Activated CD4-positive, alpha-beta T cell treated with anti-CD3 and anti-CD28 coated beads, Interleukin-2, amount 10 ng/mL, durations not matched to agents 7 days and 5 days (primary cell): ENCODE data around the gene KCNJ10. TPM values are rescaled to one million over a fixed set of nuclear protein-coding genes. Genes with fewer than 3 reads are reported as not detected.

Experiments
- CTCF ChIA-PET: fragments of 350-600 bp; sonication (Branson Sonifier 250); formaldehyde crosslinking; loops from one replicate; lab custom pipeline; 2021; ENCODE audit warnings: antibody characterized with exemption; lab: Charles Lee
- POLR2A ChIA-PET: fragments of 350-600 bp; sonication (Branson Sonifier 250); formaldehyde crosslinking; loops from one replicate; lab custom pipeline; 2021; ENCODE audit warnings: antibody characterized with exemption; lab: Charles Lee
- DNase-seq: peaks from one replicate; pipeline ENCODE4 v3.0.0-alpha.2; 2020
- H3K27ac Mint-ChIP-seq: one replicate; pipeline ENCODE4 v1.8.0; 2021; ENCODE audit warnings: mild to moderate bottlenecking, moderate library complexity, mixed read lengths
- H3K27me3 Mint-ChIP-seq: one replicate; pipeline ENCODE4 v1.8.0; 2021; ENCODE audit warnings: mixed read lengths
- H3K36me3 Mint-ChIP-seq: one replicate; pipeline ENCODE4 v1.8.0; 2021; ENCODE audit warnings: low read depth, mixed read lengths
- H3K4me1 Mint-ChIP-seq: one replicate; pipeline ENCODE4 v1.8.0; 2021; ENCODE audit warnings: mixed read lengths
- H3K4me3 Mint-ChIP-seq: one replicate; pipeline ENCODE4 v1.8.0; 2021; ENCODE audit warnings: mild to moderate bottlenecking, moderate library complexity, mixed read lengths
- H3K9me3 Mint-ChIP-seq: one replicate; pipeline ENCODE4 v1.8.0; 2021; ENCODE audit warnings: mixed read lengths
- total RNA-seq, 2 experiments: library from RNA; stranded (reverse); gene quantifications; one replicate each; pipeline ENCODE4 v1.2.3, GENCODE V29; 2021

KCNJ10 gene
- total RNA-seq, 2 experiments from 2014 or later: not detected

GRCh38 chr1:160047111-160047991 is 22.6 kb downstream of the KCNJ10 start:
- Mint-ChIP-seq H3K27me3 (peaks cover 34% of the 10 kb centered on the region), H3K27ac (peak overlapping the region; percentile 60)
- CTCF ChIA-PET: interaction anchor here (0.5 to 3.6 kb wide), 20 partner anchors 9 to 926 kb away, joined by 3 to 33 read pairs (median 4); partner anchors contain the start of gene PIGM

DNA sequence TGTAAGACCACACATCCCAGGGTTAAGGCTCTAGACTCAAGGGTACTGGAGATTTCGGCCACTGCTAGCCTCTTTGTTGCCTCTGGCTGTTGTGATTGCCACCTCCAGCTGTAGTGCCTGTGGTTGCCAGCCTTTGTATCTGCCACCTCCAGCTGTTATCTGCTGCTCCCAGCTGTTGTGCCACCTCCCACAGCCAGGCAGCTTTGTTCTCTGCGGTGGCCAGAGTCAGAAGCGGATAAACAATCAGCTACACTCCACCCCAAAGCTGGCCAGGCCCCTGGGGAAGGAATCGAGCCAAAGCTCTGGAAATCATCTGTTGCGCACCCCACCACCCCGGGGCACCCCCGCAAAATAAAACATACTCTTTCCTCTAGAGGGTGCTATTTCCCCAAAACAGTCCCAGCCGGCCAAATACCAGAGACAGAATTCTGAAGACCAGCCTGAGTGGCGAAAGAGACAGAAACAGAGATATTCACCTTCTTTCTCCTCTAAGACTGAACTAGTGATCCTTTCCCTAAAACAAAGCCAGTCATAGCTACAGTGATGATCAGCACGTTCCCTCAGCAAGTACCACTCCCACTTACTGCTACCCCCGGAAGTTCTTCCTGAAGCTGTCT is 23.4 kb downstream of the KCNJ10 start:
- H3K27ac Mint-ChIP-seq: peak overlapping the region; percentile 60
- POLR2A ChIA-PET: no interaction called here
- DNase-seq: peak; percentile 48

More at GRCh38 chr1:160047111-160047991, 22.6 kb downstream of the KCNJ10 start:
- H3K4me1 Mint-ChIP-seq: peaks cover 13% of the 10 kb centered on the region
- POLR2A ChIA-PET: no interaction called here
- no peaks in the 10 kb centered on the region for H3K9me3 Mint-ChIP-seq
- H3K4me3 Mint-ChIP-seq: peak overlapping the region; percentile 55
- no peak for DNase-seq
- no peaks in the 10 kb centered on the region for H3K36me3 Mint-ChIP-seq

GRCh38 chr1:160045653-160046052 is 24.3 kb downstream of the KCNJ10 start:
- no peaks in the 10 kb centered on the region for H3K36me3 Mint-ChIP-seq
- H3K4me3 Mint-ChIP-seq: no peak overlapping the region
- H3K9me3 Mint-ChIP-seq: no peaks in the 10 kb centered on the region
- H3K4me1 Mint-ChIP-seq: peaks cover 13% of the 10 kb centered on the region
- no peak for DNase-seq
- H3K27me3 Mint-ChIP-seq: peaks cover 25% of the 10 kb centered on the region
- ChIA-PET POLR2A (no interaction called here), CTCF (interaction anchor here (1.0 to 3.6 kb wide), 14 partner anchors 11 to 334 kb away, joined by 3 to 33 read pairs (median 9); partner anchors contain the start of genes KCNJ9 and PIGM)
- no peak overlapping the region for H3K27ac Mint-ChIP-seq

More for the DNA sequence above, 23.4 kb downstream of the KCNJ10 start:
- Mint-ChIP-seq H3K4me3 (peak overlapping the region; percentile 55), H3K36me3 (no peaks in the 10 kb centered on the region), H3K27me3 (peaks cover 28% of the 10 kb centered on the region), H3K4me1 (peaks cover 13% of the 10 kb centered on the region), H3K9me3 (no peaks in the 10 kb centered on the region)
- CTCF ChIA-PET: interaction anchor here (0.5 to 3.6 kb wide), 23 partner anchors 10 to 927 kb away, joined by 3 to 33 read pairs (median 4); partner anchors contain the start of genes KCNJ9 and PIGM

GRCh38 chr1:160043543-160043942 is 26.4 kb downstream of the KCNJ10 start:
- ChIA-PET CTCF (no interaction called here), POLR2A (interaction anchor here (1.0 kb wide), 1 partner anchor 11 kb away, joined by 3 read pairs; the partner anchor contains the start of gene PIGM)
- no peak for DNase-seq
- H3K9me3 Mint-ChIP-seq: no peaks in the 10 kb centered on the region
- H3K27me3 Mint-ChIP-seq: peaks cover 19% of the 10 kb centered on the region
- no peak overlapping the region for H3K4me3 Mint-ChIP-seq
- no peak overlapping the region for H3K27ac Mint-ChIP-seq
- H3K4me1 Mint-ChIP-seq: peaks cover 13% of the 10 kb centered on the region
- no peaks in the 10 kb centered on the region for H3K36me3 Mint-ChIP-seq

- H3K27ac Mint-ChIP-seq: no peak overlapping the region
- no peaks in the 10 kb centered on the region for H3K4me1 Mint-ChIP-seq
- CTCF ChIA-PET: interaction anchor here (1.2 kb wide), 1 partner anchor 31 kb away, joined by 4 read pairs; no protein-coding TSS in a partner anchor
- H3K36me3 Mint-ChIP-seq: no peaks in the 10 kb centered on the region
- no peak for DNase-seq
- no peak overlapping the region for H3K4me3 Mint-ChIP-seq
- POLR2A ChIA-PET: no interaction called here
- peaks cover 14% of the 10 kb centered on the region for H3K27me3 Mint-ChIP-seq
- H3K9me3 Mint-ChIP-seq: no peaks in the 10 kb centered on the region
Measured at GRCh38 chr1:160040476-160040875, 29.5 kb downstream of the KCNJ10 start.

DNA sequence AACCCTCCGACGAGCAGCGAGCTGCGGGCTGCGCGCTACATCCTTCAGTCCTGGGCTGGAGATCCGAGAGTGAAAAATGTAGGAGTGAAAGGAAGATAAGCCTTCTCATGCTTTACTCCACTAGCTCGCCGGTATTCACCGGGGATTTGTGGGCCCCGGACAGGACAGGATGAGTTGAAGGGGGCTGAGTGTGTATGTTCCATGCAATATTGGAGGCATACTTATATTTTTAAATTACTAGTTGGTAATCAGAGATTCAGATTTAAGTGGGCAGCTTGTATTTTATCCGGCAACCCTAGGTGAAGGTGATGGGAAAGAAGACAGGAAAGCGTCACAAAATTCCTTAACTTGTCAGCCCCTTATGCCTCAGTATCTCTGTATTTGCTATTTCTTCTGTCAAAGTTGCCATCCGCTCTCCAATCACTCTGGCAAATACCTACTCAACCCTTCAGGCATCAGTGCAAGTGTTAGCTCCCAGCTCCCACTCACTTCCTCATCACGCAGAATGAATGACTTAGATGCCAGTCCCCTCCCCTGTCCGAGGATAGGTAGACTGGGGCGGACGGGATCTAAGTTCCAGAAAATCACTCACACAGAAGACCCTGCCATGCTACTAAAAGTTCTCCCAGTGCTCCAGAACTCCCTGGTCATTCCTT is 37.7 kb downstream of the KCNJ10 start:
- POLR2A ChIA-PET: interaction anchor here (0.8 kb wide), 1 partner anchor 12 kb away, joined by 3 read pairs; no protein-coding TSS in a partner anchor

GRCh38 chr1:160031365-160032164 is 38.4 kb downstream of the KCNJ10 start, which contains the start of gene PIGM:
TSS of gene PIGM (minus strand) at chr1:160031990. CDS start at chr1:160031739, 251 bp downstream.
- ChIA-PET POLR2A (interaction anchor here (0.8 kb wide), 1 partner anchor 13 kb away, joined by 3 read pairs; no protein-coding TSS in a partner anchor), CTCF (interaction anchor here (1.0 to 3.6 kb wide), 8 partner anchors 10 to 104 kb away, joined by 3 to 20 read pairs (median 3); no protein-coding TSS in a partner anchor)
- Mint-ChIP-seq H3K4me1 (peaks cover 28% of the 10 kb centered on the region), H3K27ac (peak within 1 kb of the TSS; percentile 91), H3K4me3 (peak within 1 kb of the TSS; percentile 96), H3K36me3 (peaks cover 4% of the 10 kb centered on the region), H3K9me3 (no peaks in the 10 kb centered on the region), H3K27me3 (peaks cover 3% of the 10 kb centered on the region)
- DNase-seq: peak; percentile 97

More for the DNA sequence above, 37.7 kb downstream of the KCNJ10 start:
- H3K9me3 Mint-ChIP-seq: no peaks in the 10 kb centered on the region
- peak overlapping the region; percentile 96 for H3K4me3 Mint-ChIP-seq
- peaks cover 3% of the 10 kb centered on the region for H3K27me3 Mint-ChIP-seq
- no peak for DNase-seq
- CTCF ChIA-PET: interaction anchor here (1.1 to 3.6 kb wide), 6 partner anchors 14 to 105 kb away, joined by 3 to 20 read pairs (median 4); no protein-coding TSS in a partner anchor
- H3K4me1 Mint-ChIP-seq: peaks cover 26% of the 10 kb centered on the region
- H3K36me3 Mint-ChIP-seq: peaks cover under 1% of the 10 kb centered on the region
- H3K27ac Mint-ChIP-seq: peak overlapping the region; percentile 91

- peaks cover 28% of the 10 kb centered on the region for H3K4me1 Mint-ChIP-seq
- DNase-seq: no peak
- peaks cover 4% of the 10 kb centered on the region for H3K36me3 Mint-ChIP-seq
- CTCF ChIA-PET: interaction anchor here (1.0 to 3.6 kb wide), 8 partner anchors 10 to 47 kb away, joined by 3 to 20 read pairs (median 3); no protein-coding TSS in a partner anchor
- H3K4me3 Mint-ChIP-seq: peak overlapping the region; percentile 96
- POLR2A ChIA-PET: no interaction called here
- no peaks in the 10 kb centered on the region for H3K9me3 Mint-ChIP-seq
- H3K27ac Mint-ChIP-seq: peak overlapping the region; percentile 91
- peaks cover 3% of the 10 kb centered on the region for H3K27me3 Mint-ChIP-seq
Measured at GRCh38 chr1:160030657-160031364, 39.1 kb downstream of the KCNJ10 start.

DNA sequence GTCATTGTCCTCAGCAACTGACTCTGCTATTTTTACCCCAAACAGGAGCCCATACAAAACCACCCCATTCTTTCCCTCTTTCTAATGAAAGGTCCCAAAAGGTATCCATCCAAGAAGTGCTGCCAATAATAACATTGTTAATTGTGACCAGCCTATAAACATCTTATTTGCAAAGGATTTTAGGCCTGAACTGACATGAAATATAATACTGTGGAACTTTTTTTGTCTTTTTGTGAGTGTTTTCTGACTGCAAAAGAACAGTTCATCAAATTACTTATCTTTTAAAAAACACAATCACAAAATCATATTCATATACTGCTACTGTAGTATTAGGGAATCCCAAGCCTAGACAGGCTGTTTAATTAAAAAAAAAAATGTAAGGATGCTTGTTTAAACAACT is 41.5 kb downstream of the KCNJ10 start:
- CTCF ChIA-PET: no interaction called here
- no peaks in the 10 kb centered on the region for H3K9me3 Mint-ChIP-seq
- POLR2A ChIA-PET: no interaction called here
- H3K27me3 Mint-ChIP-seq: no peaks in the 10 kb centered on the region
- H3K36me3 Mint-ChIP-seq: peaks cover 4% of the 10 kb centered on the region
- no peak overlapping the region for H3K4me3 Mint-ChIP-seq
- no peak overlapping the region for H3K27ac Mint-ChIP-seq
- H3K4me1 Mint-ChIP-seq: peaks cover 28% of the 10 kb centered on the region
- DNase-seq: no peak

- POLR2A ChIA-PET: no interaction called here
- CTCF ChIA-PET: interaction anchor here (0.7 to 2.3 kb wide), 2 partner anchors 21 to 217 kb away, joined by 3 to 11 read pairs; no protein-coding TSS in a partner anchor
- no peaks in the 10 kb centered on the region for H3K9me3 Mint-ChIP-seq
Measured at GRCh38 chr1:160025314-160025713, 44.6 kb downstream of the KCNJ10 start.

More at GRCh38 chr1:160025314-160025713, 44.6 kb downstream of the KCNJ10 start:
- H3K27me3 Mint-ChIP-seq: no peaks in the 10 kb centered on the region
- no peak for DNase-seq
- no peak overlapping the region for H3K4me3 Mint-ChIP-seq
- H3K4me1 Mint-ChIP-seq: peaks cover 10% of the 10 kb centered on the region
- no peak overlapping the region for H3K27ac Mint-ChIP-seq
- H3K36me3 Mint-ChIP-seq: peaks cover 4% of the 10 kb centered on the region
